Glomerular visceral epithelial cell (primary cell): ENCODE data around the gene MRPS16.
A peak's percentile ranks its signal among the peaks of the same experiment; 100 is the strongest.
"Not testable (repeated sequence)": the region's sequence is repeated elsewhere in the genome, so short reads cannot be mapped to it uniquely, and the experiment has no call there.

ENCODE experiments used
- DNase-seq: peaks from one replicate; pipeline ENCODE4 v3.0.0-alpha.2; 2016; ENCODE audit errors: extremely low spot score

MRPS16 gene

DNA sequence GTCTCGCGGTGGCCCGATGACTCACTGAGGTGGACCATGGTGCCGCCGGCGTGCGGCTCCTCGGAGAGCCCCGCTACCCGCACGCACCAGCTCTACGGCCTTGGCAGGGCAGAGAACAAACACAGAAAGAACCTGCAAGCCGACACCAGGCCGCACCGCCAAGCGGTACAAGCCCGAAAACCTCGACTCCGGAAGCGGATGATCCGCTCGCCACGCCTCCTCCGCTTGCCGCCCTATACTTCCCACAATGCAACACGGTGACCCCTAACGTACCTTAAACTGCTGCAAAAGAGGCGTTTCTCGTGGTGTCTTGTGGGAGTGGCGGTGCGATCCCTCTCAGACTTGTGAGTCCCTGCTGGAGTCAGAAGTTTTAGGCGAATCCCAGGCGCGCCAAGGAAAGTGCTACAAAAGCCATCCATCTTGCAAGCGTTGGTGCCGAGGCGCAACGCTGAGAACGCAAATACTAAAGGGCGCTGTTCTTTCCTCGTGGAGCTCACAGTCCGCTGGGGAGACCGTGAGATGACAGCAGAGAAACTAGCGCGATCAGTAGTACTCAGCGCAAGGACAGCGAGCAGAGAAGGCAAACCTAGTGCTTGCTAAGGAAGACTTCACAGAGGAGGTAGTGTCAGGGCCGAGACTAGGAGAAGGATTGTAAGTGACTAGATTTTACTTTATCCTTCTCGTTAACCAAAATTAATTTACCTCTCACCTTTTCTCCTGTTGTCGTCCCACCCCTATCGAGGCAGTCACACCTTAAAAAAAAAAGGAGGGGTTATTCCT lies at the start of gene MRPS16:
TSS of gene MRPS16 (minus strand) at position 200 of the 780 bp plus-strand sequence. CDS start at position 38, 162 bp downstream.
- peak; percentile 96 for DNase-seq

DNA sequence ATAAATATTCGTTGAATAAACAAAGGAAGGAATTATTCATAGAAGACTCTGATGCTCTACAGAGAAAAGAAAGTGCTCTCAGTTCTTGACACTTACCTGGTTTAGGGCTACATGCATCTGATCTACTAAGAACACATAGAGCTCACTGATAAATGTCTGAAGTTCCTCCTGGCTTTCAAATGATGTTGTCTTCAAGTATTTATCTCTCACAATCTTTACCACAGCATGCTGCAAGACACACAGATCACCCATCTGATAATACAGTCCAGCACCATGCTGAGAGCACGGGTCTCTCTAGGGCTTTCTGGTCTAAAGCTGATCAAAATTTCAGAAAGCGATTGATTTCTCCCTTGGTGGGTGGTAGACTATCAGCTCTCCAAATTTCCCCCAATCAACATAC lies 44.5 kb upstream of the MRPS16 start:
- DNase-seq: no peak

DNA sequence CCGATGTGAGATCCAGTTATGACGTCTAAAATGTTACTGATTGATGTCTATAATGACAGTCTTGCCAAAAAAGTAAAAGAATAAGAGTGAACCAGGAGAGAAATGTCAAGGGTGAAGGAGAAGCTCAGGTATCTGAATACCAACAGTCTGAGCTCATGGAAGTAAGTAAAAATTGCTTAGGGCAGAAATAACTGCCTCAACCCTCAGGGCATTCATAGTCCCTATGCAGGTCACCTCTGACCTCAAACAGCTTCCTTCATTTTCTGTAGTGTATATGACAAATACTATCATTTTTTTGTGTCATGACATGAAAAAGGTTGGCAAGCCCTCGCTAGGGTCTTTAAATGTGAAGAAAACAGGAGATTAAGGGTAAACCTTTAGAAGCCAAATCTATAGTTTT lies 41.0 kb upstream of the MRPS16 start:
- no peak for DNase-seq

DNA sequence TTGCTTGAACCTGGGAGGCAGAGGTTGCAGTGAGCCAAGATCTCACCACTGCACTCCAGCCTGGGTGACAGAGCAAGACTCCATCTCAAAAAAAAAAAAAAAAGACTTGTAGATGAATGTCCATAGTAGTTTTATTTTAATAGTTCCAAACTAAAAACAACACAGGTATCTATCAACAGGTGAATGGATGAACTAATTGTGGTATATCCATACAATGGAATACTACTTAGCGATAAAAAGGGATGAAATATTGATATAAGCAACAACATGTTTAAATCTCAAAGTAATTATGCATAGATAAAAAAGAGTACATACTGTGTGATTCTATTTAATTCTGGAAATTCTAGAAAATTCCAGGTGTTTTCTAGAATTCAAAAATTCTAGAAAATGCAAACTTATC lies 37.5 kb upstream of the MRPS16 start:
- DNase-seq: no peak

DNA sequence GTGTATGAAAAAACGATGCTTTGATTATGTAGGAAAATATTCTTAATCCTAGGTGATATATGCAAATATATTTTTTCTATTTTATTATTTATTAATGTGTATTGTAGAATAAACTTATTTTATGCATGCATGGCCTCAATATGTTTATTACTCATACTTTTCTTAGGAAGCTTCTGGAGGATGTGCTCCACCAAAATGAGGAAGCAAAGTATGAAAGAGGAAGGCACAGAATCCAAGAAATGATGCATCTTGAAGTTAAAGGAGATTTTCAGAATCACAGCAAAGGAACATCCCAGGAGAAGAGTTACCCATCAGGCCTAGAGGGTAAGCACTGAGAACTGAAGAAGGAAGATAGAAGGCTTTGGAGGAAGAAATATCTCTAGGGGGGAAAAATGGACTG lies 35.0 kb upstream of the MRPS16 start:
- no peak for DNase-seq

DNA sequence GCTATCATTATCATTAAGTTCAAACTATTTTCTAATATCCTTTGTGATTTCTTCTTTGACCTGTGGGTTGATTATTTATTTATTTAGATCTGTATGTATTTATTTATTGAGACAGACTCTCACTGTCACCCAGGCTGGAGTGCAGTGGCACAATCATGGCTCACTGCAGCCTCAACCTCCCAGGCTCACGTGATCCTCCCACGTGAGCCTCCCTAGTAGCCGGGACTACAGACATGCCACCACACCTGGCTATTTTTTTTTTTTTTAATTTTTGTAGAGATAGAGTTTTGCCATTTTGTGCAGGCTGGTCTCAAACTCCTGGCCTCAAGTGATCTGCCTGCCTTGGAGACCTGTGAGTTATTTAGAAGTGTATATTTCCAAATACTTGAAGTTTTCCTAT lies 28.7 kb upstream of the MRPS16 start:
- DNase-seq: no peak

DNA sequence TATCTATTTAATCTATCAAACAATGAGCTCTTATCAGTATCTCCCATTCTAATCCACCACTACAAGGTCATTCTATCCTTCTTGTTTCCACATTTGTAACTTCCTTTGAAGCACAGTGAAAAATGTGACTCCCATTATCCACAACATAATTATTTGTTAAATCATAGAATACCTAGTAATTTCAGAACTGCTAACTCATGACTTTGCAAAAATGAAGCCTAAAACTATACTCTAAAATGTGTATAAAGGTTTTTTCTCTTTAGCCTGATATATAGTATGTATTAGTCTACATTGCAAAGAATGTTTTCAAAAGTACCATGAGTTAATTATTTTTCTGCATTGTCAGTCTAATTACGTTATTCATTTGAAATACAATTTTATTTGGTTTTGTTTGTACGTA lies 12.0 kb upstream of the MRPS16 start:
- no peak for DNase-seq

DNA sequence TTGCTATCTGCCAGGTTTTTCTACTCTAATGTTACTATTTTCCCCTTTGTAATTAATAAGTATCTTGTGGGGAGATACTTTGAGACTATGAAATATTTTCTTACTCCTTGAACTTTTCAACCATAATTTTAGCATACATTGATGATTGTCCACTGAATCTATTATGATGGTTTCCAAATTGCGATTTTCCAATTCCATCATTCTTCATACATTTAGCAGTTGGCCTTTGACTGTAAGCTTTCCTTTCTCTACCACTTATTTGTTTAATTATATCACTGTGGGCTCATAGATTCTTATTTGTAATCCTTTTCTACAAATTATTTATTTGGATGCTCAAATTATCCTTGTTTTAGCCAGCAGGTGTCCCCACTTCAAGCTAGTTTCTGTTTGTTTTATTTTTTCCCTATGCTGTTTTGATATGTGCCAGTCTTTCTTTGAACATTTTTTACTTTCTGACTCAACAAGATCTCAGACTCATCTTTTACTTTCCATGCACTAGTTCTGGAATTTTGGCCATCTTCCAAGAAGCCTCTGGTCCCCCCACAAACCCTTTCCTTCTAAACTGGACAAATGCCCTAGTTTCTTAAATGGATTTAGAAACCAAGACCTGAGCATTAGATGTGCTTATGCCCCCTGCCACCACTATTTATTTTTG lies 11.4 kb upstream of the MRPS16 start:
- peak; percentile 45 for DNase-seq

DNA sequence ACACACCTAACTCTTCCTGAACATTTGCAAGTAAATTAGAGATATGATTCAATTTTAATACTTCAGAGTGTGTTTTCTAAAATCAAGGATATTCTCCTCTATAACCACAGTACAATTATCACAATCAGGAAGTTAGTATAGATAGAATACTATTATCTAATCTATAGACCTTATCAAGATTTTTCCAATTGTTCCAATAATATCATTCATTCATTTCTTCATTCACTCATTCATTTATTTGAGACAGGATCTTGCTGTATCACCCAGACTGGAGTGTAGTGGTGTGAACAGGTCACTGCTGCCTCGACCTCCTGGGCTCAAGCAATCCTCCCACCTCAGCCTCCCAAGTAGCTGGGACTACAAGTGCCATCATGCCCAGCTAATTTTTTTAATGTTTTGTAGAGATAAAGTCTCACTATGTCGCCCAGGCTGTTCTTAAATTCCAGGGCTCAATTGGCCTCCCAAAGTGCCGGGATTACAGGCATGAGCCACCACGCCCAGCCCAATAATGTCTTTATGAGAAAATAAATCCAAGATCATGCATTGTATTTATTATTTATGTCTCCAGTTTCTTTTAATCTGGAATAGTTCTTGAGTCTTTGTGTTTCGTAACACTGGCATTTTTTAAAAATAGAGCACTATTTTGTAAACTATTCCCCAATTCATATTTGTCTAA lies 10.6 kb upstream of the MRPS16 start:
- no peak for DNase-seq

DNA sequence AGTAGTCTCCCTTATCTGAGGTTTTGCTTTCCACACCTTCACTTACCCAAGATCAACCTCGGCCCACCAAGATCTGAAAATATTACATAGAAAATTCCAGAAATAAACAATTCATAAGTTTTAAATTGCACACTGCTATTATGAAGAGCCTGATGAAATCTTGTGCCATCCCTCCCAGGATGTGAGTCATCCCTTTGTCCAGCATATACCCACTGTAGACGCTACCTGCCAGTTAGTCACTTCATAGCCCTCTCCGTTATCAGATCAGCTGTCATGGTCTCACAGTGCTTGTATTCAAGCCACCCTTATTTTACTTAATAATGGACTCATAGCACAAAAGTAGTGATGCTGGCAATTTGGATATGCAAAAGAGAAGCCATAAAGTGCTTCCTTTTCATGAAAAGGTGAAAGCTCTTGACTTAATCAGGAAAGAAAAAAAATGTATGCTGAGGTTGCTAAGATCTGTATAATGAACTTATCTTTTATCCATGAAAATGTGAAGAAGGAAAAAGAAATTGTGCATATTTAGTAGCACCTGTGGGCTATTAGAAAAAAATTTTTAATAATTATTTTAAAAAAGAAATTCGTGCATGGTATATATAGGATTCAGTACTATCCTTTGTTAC lies 9.8 kb upstream of the MRPS16 start:
- DNase-seq: peak; percentile 81

DNA sequence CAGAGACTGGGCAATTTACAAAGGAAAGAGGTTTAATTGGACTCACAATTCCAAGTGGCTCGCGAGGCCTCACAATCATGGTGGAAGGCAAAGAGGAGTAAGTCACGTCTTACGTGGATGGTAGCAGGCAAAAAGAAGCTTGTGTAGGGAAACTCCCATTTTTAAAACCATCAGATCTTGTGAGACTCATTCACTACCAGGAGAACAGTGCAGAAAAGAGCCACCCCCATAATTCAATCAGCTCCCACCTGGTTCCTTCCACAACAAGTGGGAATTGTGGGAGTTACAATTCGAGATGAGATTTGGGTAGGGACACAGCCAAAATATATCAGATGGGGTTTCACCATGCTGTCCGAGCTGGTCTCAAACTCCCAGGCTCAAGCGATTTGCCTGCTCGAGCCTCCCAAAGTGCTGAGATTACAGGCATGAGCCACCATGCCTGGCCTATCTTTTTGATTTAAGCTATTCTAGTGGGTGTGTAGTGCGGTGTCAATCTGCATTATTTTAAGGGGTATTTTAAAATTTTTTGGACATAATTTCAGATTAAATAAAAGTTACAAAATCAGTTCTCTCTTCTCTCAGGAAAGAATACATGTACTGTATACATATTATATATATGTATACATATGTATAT lies 9.0 kb upstream of the MRPS16 start:
- DNase-seq: no peak

DNA sequence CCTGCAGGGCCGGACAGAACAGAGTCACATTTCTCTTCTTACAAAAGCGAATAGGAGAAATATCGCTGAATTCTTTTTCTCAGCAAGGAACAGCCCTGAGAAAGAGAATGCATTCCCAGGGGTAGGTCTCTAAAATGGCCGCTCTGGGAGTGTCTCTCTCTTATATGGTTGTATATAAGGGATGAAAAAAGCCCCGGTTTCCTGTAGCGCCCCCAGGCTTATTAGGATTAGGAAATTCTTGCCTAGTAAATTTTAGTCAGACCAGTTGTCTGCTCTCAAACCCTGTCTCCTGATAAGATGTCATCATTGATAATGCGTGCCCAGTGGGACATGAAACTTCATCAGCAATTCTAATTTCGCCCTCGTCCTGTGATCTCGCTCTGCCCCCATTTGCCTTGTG lies 6.2 kb upstream of the MRPS16 start:
- not testable (repeated sequence) for DNase-seq

DNA sequence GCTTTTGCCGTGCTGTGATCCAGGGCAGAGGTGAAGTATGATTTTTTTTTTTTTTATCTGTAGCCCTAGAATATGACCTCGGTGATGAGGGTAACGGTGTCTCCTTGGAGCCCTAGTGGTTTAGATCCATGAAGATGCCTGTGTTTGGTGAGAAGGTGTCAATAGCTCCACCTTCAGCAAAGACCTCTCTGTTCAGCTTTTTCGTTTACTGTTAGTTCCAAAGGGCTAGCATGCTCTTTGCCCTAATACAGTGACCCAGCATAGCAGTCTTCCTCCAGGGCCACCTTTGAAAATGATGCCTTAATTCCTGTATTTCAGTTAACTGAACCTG lies 746 bp upstream of the MRPS16 start:
- DNase-seq: no peak

DNA sequence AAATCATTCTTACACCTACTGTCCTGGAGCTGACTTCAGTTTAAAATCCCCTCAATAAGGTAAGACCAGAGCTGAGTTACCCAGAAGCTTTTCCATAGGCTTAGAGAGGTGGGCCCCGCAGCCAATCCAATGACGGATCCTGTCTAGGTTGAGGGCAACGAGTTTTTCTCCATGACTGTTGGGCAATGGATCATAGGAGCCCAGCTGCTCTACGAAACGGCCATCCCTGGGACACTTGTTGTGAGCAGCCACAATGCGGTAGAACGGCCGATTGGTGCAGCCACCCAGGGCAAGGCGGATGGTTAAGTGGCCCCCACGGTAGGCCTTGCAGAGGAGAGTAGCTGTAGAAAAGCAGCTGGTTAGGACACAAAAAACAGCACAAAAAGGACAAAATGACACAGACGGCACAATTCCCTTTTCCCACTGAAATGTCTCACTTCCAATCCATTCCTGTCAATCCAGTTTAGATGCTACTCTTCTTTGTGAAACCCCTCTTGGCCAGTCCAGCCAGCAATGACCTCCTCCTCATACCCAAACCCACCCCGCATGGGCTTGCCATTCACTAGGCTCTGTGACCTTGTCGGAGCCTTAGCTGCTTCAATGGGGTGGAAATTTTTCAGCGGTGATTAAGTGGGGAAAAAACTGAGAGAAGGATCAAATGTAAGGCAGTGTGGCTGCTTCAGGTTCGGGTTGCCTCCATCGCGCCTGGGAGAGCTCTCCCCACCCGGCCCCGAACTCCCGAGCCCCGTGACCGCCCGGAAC lies 580 bp downstream of the MRPS16 start:
- DNase-seq: no peak

DNA sequence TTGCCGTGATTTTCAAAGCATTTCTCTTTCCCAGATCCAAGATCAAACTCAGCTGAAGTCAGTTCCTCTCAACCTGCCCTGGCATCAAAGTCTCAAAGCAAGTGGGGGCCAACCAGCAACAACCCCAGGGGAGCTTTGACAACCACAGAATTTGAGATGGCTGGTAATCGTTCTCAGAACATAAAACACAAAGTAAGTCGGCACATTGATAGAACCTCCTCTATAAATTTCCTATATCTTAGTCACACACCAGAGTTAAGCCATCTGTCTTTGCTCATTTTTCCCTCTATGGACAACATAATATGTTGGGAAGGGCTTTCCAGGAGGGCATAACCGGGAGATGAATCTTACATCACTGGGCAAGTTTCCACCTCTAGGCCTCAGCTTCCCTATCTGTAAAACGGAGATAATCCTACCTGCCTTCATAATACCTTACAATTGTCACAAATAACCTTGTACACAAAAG lies 4.2 kb downstream of the MRPS16 start:
- DNase-seq: no peak

DNA sequence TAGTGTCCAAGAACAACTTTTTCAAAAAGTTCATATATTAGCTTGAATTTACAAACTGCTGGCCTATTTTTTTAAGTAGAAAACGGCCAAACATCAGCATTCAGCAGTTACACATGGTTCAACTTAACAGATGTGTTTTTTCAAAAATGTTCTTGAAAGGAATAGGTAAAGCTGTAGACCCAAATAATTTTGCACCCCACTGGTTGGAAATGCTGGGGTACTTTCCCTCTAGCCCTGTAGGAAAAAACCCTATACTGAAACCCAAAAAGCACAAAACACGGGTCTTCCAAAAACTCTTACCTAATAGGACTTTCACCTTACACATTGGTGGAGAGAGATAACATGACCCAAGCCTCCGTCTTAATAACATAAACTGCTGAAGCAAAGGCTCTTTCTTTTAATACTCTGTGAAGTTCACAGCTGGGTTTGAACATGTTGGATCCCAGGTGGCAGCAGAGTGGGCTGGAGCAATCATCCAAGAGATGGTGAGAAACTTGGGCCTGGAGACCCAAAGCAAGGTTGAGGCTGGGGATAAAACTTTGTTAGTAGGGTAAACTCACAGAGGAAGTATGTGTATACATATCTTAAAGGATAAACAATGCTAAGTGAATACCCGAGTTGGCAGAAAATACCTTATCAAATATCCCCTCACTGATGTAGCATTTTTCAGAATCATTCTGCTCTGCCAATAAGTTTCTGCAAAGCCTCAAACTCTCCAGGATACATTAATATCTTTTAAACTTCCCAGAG lies 4.8 kb downstream of the MRPS16 start:
- no peak for DNase-seq

DNA sequence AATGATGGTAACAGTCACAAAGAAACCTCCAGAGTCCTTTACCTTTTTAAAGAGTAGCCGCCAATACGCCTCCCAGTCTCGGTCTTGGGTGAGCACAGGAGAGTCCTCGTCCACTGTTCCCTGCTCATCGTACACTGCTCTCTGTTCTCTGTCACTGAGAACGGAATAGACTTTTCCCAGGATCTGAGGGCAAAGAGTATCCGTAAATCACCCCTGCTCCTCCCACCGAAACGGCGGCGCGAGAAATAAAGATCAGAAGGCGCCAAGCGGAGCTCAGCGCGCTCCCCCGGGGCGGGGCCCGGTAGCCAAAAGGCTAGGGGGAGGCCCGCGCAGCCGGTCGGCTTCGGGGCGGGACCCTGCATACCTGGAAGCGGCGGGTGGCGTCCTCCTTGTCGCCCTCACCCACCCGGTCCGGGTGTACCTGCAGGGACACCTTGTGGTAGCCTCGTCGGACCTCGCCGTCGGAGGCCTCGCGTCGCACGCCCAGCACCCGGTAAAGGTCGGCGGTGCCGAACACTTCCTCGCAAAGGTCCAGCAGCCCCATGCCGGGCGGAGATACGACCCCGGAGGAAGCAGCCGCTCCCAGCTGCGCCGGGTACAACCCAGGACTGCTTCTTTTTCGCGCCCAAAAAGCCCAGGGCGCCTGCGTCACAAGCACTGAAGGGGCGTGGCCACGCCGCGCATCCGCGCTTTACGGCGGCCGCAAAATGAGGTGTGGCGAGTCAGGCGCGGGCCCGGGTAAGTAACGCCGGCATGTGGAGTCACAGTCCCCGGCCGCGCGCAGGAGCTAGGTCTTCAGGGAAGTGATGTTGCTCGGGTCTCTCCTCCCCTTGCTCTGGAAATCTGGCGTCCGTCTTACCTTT lies 5.6 kb downstream of the MRPS16 start, which contains the start of gene DNAJC9:
TSS of gene DNAJC9 (minus strand) at position 610 of the 863 bp plus-strand sequence. CDS start at position 544, 66 bp downstream.
- peak; percentile 98 for DNase-seq

DNA sequence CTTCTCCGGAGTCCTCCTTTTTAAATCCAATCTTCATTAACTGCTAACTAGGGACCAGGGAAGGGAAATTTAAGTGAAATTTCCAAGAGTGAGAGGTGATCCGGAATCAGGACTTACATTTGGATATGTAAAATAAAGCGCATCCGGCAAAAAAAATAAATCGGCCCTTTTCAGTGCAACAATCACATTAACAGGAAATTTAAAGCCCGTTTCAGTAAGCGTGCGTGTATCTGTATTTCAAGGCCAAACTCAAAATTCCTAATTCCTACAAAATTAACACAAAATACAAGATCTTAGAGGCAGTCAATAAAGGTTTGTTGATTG lies 6.2 kb downstream of the MRPS16 start:
- no peak for DNase-seq

DNA sequence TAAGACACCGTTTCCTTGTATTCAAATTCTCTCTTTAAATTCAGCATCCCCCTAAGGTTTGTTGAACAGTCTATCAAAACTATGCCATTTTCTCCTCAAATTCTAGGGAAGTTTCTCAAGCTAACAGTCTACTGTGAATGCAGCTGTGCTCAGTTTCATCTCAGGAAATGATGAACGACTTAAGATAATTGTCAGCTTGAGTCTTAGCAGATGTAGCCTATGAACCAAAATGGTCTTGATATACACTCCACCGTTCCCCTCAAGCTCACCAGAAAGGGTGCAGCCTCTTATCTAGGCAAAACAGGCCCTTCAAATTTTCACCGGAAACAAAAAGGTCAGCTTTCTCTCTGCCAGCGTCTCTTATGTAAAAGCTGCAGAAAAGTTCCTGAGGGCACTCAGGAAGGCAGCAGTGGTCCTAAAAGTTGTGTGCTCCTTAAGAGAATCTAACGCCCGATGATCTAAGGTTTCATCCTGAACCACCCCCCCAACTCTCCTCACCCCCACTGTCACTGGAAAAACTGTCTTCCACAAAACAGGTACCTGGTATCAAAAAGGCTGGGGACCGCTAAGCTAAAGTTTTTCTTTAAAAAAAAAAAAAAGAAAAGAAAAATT lies 7.5 kb downstream of the MRPS16 start:
- no peak for DNase-seq
